Measurements from ENCODE around the gene INSRR.

The INSRR gene

DNA sequence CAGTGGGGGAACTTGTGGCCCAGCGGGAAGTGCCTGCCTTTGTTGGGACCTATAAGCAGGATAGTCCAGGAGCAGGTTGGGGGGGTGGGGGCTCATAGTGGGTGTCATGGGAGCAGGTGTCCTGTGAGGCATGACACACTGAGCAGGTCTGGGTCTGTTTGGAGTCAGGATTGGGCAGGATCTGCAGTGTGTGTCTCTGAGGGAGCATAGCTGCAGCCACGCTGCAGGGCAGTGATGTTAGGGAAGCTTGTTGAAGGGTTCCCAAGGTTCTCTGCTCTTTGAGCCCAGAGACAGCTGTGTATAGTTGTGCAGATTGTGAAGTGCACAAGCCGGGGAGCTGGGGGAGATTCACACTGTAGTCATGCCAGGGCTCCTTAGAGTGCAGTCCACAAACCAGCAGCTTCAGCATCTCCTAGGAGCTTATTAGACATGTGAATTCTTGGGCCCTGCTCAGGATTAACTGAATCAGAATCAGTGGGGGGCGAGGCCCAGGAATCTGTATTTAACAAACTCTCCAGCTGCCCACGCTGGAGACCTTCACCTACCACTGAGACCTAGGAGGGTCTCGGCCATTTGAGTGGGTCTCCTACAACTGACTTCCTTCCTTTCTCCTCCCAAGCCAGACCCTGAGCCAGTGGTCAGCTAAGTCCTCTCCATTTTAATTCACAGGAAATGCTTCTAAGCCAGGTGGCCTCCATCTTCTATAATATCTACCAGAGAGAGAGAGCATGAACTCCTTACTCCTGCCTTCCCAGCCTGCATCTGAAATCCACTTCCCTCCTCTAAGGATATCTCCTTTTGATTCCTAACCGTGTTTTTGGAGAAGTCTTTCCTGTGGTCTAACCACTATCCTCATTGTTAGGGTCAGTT is 11.1 kb downstream of the INSRR start:
- FAIRE-seq: no peak

- FAIRE-seq: no peak
These were observed 12.3 kb downstream of the INSRR start for GRCh38 chr1:156846643-156847042.

GRCh38 chr1:156845953-156846545 is 12.9 kb downstream of the INSRR start:
- FAIRE-seq: no peak

DNA sequence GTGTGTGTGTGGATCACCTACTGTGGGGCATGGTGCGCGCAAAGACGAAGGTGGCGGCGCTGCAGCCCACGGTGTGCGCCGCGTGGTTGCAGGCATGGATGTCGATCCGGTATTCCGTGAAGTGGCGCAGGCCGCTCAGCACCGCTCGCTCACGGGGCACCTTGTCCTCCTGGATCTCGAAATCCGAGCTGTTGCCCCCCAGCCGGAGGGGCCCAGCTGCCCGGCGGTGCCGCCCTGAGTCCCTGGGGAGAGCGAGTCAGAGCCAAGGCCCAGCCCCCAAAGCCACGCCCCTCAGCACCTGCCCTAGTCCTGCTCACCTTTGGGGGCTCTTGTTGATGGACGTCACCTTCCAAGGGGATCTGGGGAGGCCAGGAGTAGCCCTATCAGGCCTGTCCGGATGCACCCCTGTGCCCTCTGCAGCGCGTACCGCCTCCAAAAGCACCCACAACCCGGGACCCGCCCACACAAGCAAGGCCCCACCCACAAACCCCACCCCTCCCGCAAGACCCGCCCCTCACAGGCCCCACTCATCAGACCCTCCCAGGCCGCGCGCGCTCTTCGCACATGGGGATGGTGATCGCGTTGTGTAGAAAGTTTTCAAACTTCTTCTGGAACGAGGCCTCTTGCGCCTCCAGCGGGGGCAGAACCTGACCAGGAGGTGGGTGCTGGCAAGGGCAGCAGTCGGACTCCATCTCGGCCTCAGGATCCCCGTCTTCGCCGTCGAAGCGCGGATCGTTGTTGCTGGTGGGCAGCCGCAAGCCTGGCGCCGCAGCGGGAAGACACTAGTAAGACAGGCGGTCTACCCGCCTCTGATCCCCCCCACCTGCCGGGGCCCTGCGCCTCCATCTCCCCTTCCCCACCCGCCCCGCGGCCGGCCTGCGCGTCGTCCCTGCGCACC is 13.6 kb downstream of the INSRR start:
- FAIRE-seq: no peak

DNA sequence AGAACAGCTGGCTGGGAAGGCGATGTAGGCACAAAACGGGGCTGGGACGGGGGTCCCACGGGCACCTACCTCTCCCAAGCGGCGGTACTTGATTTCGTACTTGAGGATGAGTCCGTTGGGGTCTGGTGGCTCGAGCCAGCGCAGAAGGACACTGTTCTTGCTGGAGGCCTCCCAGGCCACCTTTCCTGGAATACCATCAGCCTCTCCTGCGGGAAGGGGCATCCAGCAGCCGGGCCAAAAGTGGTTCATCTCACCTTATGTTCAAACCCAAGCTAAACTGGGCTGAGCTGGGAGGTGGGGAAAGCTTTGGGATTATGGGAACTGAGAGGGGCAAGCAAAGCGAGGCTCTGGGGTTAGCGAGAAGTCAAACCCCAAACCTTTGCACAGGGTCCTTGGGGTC is 14.3 kb downstream of the INSRR start:
- no peak for FAIRE-seq

GRCh38 chr1:156844102-156844501 is 14.8 kb downstream of the INSRR start:
- no peak for FAIRE-seq

DNA sequence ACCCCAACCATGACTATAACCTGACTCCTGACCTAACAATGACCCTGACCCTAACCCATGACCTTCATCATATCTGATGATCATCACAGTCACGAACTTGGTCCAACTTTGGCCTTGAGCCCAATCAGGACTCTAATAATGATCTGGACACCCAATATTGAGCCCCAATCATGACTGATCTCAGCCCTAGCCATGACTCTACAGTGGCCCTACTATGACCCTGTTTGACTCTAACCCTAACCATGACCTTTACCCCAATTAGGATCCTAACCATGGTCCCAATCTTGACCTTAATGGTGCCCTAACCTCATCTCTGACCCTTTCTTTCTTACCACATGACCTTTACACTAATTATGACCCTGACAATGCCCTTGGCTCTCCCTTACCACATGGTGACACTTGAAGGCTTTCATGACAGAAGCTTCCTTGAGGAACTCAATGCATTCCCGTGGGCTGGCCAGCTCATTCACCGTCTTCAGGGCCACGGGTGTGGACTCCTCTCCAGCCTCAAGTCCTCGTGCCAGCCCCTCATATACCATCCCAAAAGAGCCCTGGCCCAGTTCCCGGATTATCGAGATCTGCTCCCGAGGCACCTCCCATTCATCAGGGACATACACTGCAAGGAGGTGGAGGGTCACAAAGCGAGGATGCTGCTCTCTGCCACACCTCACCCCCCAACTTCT is 16.2 kb downstream of the INSRR start:
- no peak for FAIRE-seq

DNA sequence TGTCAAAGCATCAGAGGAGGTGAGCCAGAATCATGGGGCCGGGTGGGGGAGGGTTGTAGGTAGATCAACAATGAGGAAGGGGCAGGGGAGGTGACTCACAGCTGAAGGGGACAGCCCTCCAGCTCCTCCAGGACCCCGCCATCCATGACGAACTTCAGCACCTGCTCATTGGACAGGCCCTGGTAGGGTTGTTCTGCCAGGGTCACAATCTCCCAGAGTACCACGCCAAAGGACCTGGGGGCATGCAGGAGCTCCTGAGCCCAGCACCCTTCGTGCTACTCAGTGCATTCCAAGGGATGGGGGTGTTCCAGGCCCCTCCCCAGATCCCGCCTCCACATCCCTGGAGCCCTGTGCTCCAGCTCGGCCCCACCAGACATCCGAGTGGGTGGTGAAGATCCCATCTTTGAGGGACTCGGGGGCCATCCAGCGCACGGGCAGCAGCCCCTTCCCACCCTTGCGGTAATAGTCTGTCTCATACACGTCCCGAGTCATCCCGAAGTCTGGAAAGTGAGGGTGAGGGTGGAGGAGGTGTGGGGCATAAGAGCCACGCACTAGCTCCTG is 17.5 kb downstream of the INSRR start:
- FAIRE-seq: no peak

DNA sequence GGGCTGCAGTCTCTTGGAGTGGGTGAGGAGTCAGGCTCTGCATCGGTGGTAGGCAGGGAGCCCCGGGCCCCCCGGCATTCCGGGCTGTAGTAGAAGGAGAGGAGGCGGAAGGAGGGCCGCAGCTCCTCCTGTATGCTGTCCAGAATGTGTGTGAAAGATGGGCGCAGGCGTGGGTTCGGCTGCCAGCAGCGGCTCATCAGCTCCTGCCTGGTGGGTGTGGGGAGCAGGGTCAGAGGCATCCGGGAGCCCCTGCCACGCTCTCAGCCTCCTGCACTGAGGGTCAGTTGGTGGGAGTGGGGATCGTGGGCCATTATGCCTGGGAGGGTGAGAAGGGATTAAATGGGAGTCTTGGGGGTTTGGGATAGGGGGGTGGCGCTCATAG is 18.0 kb downstream of the INSRR start:
- no peak for FAIRE-seq

- FAIRE-seq: no peak
These were observed 18.6 kb downstream of the INSRR start for GRCh38 chr1:156840186-156840897.

- FAIRE-seq: no peak
These were observed 19.3 kb downstream of the INSRR start for GRCh38 chr1:156839426-156840109.

DNA sequence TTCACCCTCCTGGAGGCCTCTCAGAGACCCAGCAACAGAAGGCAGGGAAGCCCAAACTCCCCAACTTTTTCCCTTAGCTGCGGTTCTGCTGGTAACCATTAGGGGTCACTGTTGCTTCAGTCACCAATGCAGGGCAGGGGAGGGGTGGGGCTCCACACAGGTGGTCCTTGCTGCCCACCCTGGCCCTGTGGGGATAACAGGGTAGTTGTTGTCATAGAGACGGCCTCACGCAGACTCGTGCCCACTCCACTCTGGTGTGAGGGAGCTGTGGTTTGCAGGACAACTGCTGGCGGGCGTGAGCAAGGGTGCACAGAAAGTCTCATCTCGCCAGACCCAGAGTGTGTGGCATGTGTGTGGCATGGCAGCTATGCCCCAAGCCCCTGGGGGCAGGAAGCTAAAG is 19.9 kb downstream of the INSRR start:
- no peak for FAIRE-seq

DNA sequence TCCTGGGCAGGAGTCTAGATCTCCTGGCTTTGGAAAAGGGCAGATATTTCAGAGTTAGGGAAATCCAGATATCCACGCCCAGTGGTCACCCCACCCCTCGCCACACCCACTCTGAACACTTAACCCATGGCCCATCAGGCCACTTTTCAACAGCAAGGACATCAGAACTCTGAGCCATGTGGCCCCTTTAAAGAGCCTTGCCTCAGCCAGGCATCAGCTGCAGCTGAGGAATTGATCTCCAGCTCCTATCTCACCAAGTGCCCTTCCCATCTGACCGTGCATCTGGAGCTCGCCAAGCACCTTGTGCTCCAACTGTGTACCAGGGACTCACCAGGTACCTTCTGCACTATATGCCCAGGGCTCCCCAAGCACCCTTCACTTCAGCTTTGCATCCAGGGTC is 22.0 kb downstream of the INSRR start:
- FAIRE-seq: no peak

DNA sequence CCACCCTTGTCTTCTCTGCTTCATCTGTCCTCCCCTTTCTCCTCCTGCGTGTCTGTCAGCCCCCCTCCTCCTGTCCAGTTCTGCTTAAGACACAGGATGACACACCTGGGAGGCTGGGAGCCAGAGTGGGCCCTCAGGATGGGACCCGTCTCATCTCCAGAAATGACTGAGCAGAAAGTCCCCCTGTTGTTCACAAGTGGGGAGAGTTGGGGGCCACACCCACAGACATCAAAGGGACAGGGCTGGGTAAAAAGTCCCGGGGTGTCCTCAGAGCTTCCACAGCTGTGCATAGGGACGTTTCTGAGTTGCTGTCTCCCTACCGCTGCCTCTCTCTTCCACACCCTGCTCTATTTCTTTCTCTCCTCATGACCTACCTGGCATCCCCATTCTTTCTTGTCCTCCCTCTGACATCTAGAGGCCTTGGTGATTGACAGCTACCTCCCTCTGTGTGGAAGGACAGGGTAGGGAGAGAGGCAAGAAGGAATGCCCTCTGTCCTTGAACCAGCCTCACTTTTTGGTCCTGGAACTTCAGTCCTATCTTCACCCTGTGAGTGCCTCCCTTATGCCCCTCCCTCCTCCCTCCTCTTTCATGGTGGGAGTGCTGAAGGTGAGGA is 22.8 kb downstream of the INSRR start:
- no peak for FAIRE-seq

DNA sequence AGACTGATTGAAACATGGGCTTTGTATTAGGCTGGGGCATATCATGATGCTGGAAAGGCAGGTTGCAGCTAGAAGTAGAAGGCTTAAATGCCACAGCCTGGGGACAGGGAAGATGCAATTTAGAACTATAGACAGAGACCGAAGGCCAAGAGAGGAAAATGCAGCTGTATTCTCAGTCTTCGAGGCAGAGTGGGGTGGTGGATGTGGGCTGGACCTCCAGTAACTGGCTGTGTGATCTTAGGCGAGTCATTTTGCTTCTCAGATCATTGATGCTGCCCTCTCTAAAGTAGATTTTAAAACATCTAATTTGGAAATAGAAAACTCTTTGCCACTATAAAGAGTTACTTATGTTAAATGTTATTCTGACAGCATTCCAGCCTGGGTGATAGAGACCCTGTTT is 24.6 kb downstream of the INSRR start:
- no peak for FAIRE-seq

DNA sequence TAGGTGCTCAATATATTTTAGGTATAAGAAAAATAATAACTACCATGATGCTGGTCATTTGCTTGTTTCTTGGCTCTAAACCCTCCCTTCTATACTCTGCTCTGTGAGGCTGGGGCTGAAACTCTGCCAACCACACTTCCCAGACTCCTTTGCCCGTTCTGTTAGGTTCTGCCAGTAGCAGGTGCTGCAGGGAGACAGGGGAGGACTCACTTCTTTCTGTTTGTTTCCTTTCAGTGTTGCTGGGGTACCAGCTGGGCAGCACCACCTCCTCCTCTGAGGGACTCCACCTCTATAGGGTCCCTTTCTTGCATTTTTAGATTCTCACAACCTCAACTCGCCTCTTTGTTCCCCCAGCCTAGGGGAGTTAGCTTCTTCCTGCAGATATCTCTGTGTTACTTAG is 25.3 kb downstream of the INSRR start:
- no peak for FAIRE-seq

- FAIRE-seq: no peak
These were observed 26.5 kb downstream of the INSRR start for GRCh38 chr1:156832434-156832833.

DNA sequence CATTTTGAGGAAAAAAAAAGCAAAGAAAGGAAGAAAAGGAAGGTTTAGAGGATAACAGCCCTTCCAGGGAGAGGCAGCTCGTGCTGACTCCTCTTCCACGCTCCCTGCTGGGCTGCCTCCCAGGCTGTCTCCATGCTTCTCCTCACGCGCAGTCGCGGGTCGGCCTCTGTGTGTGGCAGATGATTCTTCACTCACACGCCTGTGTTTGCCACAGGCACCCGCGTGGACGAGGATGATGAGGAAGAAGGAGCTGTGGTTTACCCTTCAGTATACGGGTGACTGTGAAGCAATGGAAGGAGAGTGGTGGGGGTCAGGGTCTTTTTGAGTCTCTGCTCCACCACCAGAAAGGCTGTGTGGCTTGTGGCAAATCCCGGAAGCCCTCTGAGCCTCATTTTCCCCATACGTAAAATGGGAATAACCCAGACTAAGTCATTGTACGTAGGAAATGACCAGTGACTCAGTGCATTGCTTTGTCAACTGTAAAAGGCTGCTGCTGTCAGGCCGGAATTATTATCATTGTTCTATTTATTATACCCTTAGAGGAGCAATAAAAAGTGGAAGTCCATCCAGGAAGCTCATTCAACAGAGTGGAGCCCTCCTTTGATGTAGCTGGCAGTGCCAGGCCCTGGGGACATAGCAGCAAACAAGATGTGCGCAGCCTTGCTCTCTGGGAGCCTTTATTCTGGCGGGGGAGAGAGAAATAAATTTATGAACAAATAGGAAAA is 30.4 kb downstream of the INSRR start:
- FAIRE-seq: no peak

GRCh38 chr1:156826630-156827029 is 32.3 kb downstream of the INSRR start:
- no peak for FAIRE-seq

DNA sequence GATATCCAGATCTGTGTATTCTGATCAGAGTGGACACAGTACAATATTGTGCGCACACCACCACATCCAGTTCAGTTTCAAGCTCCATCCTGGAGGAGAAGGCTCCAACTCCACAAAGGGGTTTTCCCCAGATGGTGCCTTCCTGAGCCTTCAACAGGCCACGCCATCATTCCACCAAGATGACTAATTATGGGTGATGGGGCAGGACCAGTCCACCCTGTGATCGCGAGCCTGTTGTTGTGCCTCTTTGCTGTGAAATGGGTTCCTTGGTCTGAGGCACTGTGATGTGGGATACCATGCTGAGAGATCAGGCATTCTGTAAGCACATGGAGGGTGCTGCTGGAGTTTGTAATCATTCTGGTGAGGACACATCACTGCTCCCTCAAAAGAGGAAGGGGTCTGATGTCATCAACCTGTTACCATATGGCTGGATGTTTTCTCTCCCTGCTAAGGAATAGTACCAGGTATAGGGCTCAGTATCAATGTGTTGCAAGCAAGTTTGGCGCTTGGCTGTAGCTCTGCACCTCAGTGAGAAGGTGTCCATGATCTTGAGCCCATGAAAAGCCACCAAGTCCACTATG is 35.6 kb downstream of the INSRR start:
- FAIRE-seq: no peak
